ENCODE data around the gene ADRA2C.

DNA sequence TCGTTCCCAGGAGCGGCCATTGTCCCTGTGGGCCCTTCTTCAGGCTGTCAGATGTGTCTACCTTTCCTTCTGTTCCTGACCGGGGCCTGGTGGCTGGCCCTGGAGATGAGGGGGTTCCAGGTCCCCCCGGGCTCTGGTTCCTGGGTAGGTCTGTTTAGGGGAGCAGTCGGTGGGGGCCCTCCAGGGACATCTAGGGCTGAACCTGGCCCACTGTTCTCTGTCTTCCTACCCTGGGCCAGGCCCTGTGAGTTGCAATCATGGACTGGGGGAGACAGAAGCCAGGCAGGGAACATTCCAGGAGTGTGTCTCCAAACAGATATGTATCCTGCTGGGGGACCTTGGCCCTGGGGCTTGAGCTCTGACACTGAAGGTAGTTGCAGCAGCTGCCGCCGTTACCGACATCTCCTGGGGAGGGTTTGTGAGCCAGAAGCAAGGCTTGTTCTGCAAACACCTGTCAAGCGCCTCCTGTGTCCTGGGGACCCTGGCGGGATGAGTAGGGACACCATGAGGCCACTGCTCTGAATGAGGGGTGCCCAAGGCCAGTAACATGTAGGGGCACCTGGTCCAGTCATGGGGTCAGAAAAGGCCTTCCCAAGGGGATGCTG, 49.5 kb upstream of the ADRA2C start:
- TF ChIP-seq POLR2AphosphoS5 (IDR thresholded peaks at IDR 0.05) (no peak), POLR2A (IDR thresholded peaks at IDR 0.05) (no peak)
